NCI-H1092 treated with DMSO at 0.1 percent for 48 hours (cell line): Measurements from ENCODE around the gene GAPT.
"Not testable (repeated sequence)": the region's sequence is repeated elsewhere in the genome, so short reads cannot be mapped to it uniquely, and the experiment has no call there.

Experiments
- DNase-seq: peaks from one replicate; lab custom pipeline; 2025; lab: John Stamatoyannopoulos, UW

Gene GAPT

DNA sequence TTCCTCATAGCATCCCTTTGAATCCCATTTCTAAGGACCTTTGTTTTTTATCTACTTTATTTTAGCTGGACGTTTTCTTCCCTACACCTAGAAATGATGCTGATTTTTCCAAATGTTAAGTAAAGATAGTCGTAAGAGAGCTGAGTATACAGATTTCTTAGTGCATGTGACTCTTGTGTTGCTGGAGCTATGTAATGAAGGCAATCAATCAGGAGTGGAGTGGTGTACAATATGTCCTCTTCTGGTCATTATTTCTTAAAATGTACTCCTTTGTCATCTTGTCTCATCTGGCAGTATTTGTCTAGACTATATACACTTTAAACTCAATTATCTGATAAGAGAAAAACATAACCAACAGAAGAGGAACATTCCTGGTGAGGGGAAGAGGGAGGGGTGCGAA, 13.5 kb downstream of the GAPT start:
- DNase-seq = no peak

DNA sequence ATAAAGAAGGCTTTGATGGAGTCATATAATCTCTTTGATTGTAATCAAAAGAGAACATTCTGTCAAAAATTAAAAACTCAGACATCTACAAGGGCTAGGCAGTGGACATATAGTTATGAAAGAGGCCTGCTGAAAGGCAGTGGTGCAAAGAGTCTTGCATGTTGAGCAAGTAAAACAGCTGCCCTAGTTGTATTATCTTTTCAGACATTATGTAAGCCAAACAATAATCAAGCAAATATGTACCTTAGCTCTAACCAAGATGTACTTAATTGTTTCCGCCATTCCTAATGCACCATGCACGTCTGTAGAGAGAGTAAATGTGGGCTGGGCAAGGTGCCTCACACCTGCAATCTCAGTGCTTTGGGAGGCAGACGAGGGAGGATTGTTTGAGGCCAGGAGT, 14.3 kb downstream of the GAPT start:
- DNase-seq = no peak

DNA sequence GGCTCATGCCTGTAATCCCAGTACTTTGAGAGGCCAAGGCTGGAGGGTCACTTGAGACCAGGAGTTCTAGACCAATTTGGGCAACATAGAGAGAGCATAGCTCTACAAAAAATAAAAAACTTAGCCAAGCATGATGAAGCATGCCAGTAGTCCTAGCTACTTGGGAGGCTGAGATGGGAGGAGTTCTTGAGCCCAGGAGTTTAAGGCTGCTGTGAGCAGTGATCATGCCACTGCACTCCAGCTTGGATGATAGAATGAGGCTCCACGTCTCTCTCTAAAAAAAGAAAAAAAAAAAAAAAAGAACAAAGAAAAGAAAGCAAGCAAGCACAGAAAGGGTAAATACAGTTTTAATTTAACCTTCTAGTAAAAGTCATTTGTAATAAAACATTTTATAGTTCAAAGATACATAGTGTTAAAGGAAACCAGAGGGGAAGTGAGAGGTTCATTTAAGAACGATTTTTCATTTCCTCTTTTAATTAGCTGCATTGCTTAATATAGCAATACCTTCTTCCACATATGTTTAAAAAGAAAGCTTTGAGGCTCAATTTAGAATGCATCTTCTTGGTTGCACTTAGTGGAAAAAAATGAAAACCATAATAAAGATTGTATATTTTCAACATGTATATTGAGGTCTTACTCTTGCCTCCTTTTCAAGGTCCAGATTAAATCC, 14.9 kb downstream of the GAPT start:
- no peak for DNase-seq

DNA sequence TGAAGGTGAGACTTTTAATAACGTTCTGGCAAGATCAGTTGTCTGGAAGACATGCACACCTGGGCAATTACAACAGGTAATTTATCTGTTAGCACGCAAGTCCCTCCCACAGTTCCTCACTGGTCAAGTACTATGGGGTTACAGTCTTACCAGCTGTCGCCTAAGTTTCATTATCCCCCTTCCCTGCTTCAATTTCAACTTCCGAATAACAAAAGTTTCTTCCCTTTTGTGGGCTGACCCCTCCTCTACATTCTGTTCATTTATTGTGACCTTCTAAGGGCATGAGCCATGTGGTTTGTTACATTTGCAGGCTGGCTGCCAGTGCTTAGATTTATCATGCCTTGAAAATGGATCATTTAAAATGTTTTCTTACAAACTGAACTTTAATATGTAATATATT, 16.5 kb downstream of the GAPT start:
- no peak for DNase-seq

DNA sequence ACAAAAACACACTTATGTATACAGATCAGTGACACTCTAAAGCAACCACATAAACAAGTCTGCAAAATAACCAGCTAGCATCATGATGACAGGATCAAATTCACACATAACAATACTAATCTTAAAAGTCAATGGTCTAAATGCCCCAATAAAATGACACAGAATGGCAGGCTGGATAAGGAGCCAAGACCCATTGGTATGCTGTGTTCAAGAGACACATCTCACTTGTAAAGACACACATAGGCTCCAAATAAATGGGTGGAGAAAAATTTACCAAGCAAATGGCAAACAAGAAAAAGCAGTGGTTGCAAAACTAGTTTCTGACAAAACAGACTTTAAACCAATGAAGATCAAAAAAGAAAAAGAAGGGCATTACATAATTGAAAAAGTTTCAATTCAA, 26.0 kb downstream of the GAPT start:
- DNase-seq = no peak

DNA sequence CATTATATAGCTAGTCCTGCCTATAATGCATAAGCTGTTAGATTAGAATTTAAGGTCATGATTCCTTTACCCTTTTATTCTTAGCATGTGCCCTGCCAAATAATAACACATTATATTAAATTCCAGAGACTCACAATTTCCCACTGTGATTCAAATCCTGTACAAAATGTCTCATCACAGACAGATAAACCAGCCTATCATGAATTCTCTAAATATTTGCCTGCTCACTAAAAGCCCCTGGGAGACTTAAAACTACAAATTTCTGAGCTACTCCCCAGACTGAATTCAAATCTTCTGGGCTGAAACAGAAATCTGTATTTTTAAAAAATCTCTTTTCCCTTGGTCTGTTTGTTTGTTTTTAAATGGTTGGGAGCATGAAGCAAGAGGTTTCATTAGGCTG, 32.7 kb downstream of the GAPT start:
- no peak for DNase-seq

DNA sequence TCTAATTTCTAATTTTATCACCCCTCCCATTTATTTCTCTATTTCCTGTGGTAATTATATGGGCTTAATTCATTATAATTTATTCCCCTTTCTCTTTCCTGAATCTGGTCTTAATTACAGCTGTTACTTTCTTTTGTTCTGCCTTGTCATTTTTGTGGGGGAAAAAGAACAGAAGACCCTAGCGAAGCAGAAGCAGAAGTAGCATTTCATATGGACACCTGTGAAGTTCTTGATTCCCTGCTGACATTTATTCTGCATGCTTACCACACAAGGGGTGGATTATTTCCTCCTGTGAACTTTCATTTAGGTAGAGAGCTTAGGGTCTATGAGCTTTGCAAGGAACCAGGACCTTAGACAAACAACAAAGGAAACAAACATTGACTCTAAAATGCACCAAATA, 33.3 kb downstream of the GAPT start:
- DNase-seq = no peak

DNA sequence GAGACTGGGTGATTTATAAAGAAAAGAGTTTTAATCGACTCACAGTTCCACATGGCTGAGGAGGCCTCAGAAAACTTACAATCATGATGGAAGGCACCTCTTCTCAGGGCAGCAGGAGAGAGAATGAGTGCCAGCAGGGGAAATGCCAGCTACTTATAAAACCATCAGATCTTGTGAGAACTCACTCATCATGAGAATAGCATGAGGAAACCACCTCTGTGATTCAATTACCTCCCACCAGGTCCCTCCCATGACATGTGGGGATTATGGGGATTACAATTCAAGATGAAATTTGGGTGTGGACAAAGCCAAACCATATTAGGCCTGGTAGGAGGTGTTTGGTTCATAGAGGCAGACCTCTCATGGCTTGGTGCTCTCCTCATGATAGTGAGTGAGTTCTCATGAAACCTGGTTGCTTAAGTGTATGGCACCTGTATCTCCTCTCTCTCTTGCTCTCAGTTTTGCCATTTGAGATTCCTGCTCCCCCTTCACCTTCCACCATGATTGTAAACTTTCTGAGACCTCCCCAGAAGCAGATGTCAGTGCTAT, 39.8 kb downstream of the GAPT start:
- DNase-seq = no peak

DNA sequence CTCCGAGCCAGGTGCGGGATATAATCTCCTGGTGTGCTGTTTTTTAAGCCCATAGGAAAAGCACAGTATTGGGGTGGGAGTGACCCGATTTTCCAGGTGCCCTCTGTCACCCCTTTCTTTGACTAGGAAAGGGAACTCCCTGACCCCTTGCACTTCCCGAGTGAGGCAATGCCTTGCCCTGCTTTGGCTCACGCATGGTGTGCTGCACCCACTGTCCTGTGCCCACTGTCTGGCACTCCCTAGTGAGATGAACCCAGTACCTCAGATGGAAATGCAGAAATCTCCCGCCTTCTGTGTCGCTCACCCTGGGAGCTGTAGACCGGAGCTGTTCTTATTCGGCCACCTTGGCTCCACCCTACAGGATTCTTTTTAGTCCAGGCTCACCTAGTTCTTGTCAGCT, 50.7 kb downstream of the GAPT start:
- not testable (repeated sequence) for DNase-seq

DNA sequence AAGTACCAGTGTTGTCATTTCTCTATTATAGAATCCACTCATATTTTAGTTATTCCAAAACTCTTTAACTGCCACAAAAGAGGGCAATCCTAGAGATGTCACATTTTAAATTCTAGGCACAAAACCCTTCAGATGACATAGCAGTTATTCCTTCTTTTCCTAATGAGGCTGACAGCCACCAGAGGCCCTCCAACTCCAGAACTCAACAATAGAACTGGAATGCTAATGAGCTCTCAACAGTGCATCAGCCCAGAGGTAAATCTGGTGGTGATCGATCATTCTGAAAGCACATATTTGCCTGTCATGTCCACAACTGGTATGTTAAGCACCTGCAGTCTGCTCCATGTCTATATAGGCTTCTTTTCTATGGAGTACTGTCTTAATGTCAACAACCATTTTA, 51.5 kb downstream of the GAPT start:
- no peak for DNase-seq

DNA sequence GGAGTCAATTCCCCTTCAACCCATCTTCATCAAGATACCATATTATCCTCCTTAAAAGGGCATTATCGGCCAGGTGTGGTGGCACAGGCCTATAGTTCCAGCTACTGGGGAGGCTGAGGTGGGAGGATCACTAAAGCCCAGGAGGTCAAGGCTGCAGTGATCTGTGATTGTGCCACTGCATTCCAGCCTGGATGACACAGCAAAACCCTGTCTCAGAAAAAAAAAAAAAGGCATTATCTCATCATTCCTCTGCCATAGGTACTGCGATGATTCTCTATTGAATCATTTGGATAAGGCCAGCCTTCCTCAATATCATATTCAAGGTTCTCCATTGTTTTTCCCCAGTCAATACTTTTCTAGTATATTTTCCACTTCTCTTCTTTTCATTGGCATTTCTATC, 52.5 kb downstream of the GAPT start:
- DNase-seq = no peak

DNA sequence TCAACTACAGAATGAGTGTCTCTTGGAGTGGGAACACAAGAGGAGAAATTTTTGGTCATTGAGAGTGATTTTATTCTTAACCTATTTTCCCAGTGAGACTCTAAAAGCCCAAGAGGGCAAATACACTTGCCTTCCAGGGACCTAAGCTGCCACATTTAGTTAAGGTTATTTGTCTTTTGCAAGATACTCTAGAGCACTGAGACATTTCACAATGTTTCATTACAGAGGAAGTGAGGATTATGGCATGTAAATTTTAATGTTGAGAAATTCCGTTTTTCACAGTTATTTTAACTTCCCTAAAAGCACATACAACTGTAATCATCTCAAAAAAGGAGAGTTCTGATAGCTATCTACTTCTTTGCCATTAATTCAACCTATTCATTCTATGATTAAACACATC, 53.0 kb downstream of the GAPT start:
- no peak for DNase-seq

DNA sequence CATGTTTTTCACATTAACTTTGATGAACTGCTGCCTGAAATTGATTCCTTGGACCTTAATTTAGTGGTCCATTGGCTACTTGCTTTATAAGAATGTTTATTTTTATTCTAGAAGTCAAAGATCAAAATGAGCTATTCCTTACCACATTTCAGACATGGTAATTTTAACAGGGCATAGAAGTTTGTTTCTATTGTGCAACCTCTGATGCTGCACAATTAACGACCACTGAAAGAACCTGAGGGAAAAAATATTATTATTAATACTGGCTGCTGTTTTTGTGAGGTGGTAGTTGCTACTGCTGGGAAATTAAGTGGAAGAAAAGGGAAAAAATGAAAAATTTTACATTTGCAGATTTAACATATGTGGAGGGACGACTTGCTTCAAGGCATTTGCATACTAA, 53.7 kb downstream of the GAPT start:
- DNase-seq = no peak

DNA sequence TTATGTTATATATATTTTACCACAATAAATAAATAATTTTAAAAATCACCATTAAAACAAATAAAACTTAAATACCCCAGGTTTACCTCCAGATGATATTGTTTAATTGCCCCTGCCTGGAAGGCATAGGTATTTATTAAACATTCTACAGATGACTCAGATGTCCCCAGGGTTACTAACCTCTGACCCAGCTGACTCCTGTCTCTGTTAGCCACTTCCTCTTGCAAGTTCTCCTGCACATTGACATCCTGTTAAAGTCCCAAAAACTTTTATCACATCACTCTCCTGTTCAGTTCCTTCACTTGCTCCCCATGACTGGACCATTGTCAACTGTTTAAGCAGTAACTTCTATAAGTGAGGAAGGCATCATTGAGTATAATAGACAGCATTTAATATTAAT, 54.7 kb downstream of the GAPT start:
- no peak for DNase-seq
